Ammon's horn (tissue), 1 donor: ENCODE measurements around the gene HMGCS2.

Source experiments
- DNase-seq: peaks from one replicate; pipeline ENCODE4 v3.0.0-alpha.2; 2016; ENCODE audit warnings: low spot score

HMGCS2 gene

GRCh38 chr1:119768778-119769177, at the start of gene HMGCS2:
TSS of gene HMGCS2 (minus strand) at chr1:119768905. CDS start at chr1:119768844, 61 bp downstream.
- DNase-seq: no peak

GRCh38 chr1:119818181-119818580, 49.5 kb upstream of the HMGCS2 start:
- DNase-seq: no peak

DNA sequence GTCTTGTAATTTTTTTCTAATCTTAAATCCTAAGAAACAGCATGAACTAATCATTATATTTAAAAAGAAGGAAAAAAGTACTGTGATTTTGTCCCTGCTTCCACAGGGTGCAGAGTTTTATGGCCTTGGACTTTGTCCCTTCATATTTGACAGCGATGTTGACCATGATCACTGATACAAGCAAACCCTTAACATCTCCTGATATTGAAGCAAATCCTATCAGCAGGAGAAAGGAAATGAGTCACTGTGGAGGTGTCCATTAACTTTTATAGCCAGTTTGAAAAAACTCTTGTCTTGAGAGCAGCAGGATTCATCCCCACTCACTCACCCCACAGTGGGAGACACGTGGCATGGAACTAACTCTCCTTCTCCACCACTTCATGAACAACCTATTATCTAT, 47.7 kb upstream of the HMGCS2 start:
- no peak for DNase-seq

DNA sequence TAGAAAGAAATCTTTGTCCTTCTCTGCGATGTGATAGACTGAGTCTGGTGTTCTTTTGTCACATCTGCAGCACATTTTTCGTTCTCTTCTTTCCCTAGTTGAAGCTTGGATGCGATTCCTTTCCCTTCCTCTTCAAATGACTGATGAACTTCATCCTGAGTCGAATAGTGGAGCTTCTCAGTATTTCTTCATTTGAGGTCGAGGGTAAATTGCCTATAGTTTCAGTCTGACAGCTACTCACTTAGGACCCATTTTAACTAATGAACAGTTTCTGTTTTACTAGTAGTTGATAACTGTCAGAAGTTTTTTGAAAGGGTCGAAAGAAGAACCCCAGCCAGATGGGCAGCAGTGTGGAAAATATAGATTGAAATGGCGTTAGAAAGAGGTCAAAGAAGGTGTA, 47.2 kb upstream of the HMGCS2 start:
- no peak for DNase-seq

DNA sequence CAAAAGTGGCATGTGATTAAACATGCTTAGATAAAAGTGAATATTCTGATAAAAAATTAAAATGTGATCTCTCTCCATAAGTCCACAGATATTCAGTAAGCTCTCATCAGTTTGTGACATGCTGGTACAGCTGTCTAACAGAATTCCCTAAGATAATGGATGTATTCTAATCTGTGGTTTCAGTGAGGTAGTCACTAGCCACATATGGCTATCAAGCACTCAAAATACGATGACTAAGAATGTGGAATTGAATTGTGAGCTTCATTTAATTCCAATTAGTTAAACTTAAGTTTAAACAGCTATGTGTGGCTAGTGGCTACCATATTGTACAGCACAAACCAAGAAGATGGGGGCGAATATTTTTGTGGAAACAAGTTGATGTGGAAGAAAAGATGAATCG, 46.7 kb upstream of the HMGCS2 start:
- DNase-seq: no peak

DNA sequence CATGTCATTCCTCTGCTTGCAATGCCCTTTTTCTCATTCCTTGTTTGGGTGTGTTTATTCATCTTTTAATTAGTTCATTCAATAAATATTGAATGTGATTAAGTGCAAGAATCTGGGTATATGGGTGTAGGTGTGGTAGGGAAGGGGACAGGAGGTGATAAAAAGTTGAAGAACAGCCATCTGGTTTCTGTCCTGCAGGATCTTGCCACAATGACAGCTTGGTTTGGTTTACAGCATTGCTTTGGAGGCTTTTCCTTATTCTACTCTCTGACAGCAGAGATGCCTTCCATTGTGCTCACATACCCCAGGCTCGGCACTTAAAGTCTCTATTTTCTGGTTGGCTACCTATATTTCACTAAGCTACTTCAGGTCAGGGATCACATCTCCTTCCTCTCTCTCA, 45.6 kb upstream of the HMGCS2 start:
- DNase-seq: no peak

GRCh38 chr1:119811985-119812557, 43.4 kb upstream of the HMGCS2 start:
- no peak for DNase-seq

DNA sequence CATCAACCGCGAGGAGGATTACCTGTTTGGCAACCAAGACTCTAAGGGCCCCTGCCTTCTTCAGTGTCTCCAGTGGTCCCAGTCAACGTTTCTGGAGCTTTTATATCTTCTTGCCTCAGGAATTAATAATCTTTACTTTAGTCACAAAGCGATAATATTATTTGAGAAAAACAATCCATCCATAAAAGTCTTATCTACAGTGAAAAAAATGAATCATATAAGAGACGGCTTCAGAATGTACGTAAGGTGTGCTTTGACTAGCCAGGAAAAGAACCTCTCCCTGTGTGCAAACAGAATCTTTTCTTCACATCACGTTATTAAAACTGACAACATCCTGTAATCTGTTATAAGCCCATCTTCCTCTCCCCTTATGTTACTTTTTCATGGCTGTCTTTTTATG, 42.7 kb upstream of the HMGCS2 start, which contains the start of gene REG4:
TSS of gene REG4 (minus strand) at position 74 of the 400 bp plus-strand sequence. CDS start 2,691 bp downstream, outside the sequence.
- no peak for DNase-seq

GRCh38 chr1:119808972-119809550, 40.4 kb upstream of the HMGCS2 start:
- DNase-seq: peak; percentile 90

GRCh38 chr1:119808491-119808890, 39.8 kb upstream of the HMGCS2 start:
- DNase-seq: no peak

GRCh38 chr1:119806489-119806888, 37.8 kb upstream of the HMGCS2 start:
- DNase-seq: no peak

DNA sequence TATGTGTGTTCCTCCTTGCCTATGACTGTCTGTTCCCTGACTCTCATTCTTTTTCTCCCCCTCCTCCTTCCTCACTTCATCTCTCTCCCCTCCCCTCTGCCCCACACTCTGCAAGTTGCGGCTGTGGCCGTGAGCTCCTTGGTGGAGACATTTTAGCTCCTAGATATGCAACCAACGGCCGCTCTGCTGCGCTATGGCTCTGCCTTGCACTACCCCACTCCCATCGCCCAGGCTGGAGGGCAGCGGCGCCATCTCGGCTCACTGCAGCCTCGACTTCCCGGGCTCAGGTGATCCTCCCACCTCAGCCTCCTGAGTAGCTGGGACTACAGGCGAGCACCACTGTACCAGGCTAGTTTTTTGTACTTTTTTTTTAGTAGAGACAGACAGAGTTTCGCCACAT, 37.0 kb upstream of the HMGCS2 start:
- DNase-seq: no peak

- DNase-seq: no peak
These were observed 36.5 kb upstream of the HMGCS2 start for GRCh38 chr1:119805247-119805646.

- no peak for DNase-seq
These were observed 31.0 kb upstream of the HMGCS2 start for GRCh38 chr1:119799599-119800177.

DNA sequence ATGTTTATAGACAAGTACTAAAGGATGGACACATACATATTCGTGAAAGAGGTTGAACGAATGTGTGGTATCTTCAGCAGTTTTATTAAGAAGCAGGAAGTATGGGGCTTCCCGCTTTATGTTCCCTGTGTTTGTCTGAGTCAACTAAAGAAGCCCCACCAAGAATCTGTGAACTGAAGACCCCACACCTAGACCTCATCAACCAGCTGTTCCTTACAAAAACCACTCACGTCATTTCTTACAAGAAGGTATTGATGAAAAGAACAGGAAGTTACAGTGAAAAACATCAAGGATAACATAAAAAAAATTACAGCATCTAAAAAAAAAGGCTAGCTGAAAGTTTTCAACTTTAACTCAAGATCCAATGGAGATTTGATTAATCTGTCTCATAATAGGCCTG, 30.3 kb upstream of the HMGCS2 start:
- DNase-seq: no peak

DNA sequence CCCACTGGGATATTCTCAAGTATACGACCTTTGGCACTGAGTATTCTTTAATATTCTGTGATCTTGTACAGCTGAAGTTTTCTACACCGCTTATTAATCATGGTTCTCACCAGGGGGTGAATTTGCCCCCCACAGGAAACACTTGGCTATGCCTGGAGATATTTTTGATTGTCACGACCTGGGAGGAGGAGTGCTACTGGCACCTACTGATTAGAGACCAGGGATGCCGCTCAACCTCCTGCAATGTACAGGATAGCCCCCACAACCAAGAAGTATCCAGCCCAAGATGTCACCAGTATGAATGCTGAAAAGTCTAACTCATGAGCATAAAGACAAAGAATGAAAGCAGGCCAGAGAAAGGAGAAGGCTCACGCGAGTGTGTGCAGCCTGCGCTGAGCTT, 28.9 kb upstream of the HMGCS2 start:
- DNase-seq: no peak

DNA sequence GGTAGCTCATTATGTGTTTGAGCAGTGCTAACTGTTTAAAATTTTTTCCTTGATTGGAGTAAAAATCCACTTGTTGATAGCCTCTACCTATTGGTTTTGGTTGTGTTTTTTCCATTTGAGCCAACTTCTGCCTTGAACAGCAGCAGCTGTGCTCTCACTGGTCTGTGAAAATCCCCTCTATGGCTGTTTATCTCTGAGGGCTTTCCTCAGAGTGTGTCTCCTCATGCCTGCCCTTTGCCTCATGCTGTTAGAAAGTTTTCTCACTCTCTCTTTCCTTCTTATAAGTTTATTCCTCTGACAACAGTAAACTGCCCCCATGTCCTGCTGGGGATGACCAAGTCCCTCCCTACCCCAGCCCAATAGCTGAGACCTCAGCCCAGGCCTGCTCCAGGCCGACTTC, 28.5 kb upstream of the HMGCS2 start:
- DNase-seq: no peak

GRCh38 chr1:119795261-119796200, 26.8 kb upstream of the HMGCS2 start:
- DNase-seq: no peak

- no peak for DNase-seq
These were observed 26.2 kb upstream of the HMGCS2 start for GRCh38 chr1:119794876-119795240.

DNA sequence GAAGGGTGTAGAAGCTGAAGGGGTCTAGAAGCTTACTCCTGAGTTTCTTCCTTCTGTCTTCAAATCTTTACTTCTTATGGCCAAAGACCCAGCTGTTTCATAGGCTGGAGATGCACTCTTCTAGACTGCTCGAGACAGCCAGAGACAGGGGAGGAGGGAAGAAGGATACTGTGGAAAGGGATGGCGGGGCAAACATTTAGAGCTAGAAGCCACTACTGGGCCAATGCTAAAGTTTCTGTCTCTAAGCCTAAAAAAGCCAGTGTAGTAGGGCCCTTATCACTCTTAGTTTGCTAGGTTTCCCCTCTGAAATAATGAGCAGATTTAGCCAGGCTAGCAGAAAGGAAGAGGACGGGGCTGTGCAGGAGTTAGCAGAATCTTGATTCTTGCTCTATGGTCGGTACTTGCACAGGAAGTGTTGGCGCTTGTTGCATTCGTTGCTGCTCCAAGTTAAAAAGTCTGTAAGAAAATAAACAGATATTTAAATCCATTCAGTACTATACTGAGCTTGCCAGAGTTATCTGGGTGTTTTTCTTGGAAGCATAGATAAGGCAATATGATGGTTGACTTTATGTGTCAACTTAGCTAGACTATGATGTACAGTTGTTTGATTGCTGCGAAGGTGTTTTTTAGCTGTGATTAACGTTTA, 25.6 kb upstream of the HMGCS2 start:
- no peak for DNase-seq

DNA sequence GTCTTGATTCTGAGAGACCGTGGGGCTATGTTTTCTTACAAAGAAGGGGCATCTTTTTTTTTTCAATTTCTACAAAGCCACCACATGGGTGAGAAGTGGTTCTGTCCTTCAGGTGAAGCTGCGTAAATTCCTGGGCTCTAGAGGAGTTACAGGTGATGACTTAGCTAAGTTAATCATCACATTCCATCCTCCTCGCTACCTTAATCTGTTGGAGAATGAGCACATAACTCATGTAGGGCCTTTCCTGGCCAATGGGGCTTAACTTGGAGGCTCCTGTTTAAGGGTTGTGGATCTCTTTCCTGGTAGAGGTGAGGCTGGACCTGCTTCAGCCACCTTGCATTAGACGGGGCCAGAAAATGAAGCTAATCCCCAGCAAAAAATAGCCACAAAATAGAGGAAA, 22.7 kb upstream of the HMGCS2 start:
- no peak for DNase-seq
